Immature natural killer cell (primary cell): Measurements from ENCODE around the gene PPP2R3C. TPM values are rescaled to one million over a fixed set of nuclear protein-coding genes. Genes with fewer than 3 reads are reported as not detected.
"Not testable (repeated sequence)": the region's sequence is repeated elsewhere in the genome, so short reads cannot be mapped to it uniquely, and the experiment has no call there.

ENCODE experiments used
- DNase-seq, 3 donors: peaks; one replicate each; pipeline ENCODE4 v3.0.0; 2022; ENCODE audit warnings: mixed read lengths in 1 of 3
- H3K27ac Mint-ChIP-seq, 6 donors: one replicate each; pipeline ENCODE4 v1.8.0; 2020; ENCODE audit warnings: mixed read lengths in 6 of 6, mild to moderate bottlenecking in 5 of 6, inconsistent platforms in 4 of 6, moderate library complexity in 3 of 6
- H3K27me3 Mint-ChIP-seq, 3 donors: one replicate each; pipeline ENCODE4 v1.8.0; 2020 to 2021; ENCODE audit warnings: low read depth in 3 of 3, mild to moderate bottlenecking in 3 of 3, mixed read lengths in 3 of 3, moderate library complexity in 3 of 3, inconsistent platforms in 1 of 3
- H3K36me3 Mint-ChIP-seq, 3 donors: one replicate each; pipeline ENCODE4 v1.8.0; 2020; ENCODE audit warnings: mixed read lengths in 3 of 3, inconsistent platforms in 2 of 3, mild to moderate bottlenecking in 2 of 3
- H3K4me1 Mint-ChIP-seq, 2 donors: one replicate each; pipeline ENCODE4 v1.8.0; 2020; ENCODE audit warnings: inconsistent platforms in 2 of 2, mild to moderate bottlenecking in 2 of 2, mixed read lengths in 2 of 2, moderate library complexity in 1 of 2
- H3K4me3 Mint-ChIP-seq, 5 donors: one replicate each; pipeline ENCODE4 v1.8.0; 2020; ENCODE audit warnings: mild to moderate bottlenecking in 5 of 5, mixed read lengths in 5 of 5, inconsistent platforms in 3 of 5, moderate library complexity in 3 of 5
- H3K9me3 Mint-ChIP-seq, 6 donors: one replicate each; pipeline ENCODE4 v1.8.0; 2020; ENCODE audit warnings: mild to moderate bottlenecking in 6 of 6, mixed read lengths in 6 of 6, inconsistent platforms in 4 of 6, moderate library complexity in 3 of 6
- polyA plus RNA-seq, 3 donors: library from polyadenylated mRNA; unstranded; fragments of 300-500 nt; fragmentation: Illumina TruSeq; gene quantifications; one replicate each; pipeline ENCODE4 v1.2.3, GENCODE V29; 2021

The PPP2R3C gene
- polyA plus RNA-seq, 3 donors from 2014 or later: 73.4 to 76.5 (median 75.3) TPM

- Mint-ChIP-seq H3K27me3 (peaks cover 3 to 10% (median 4%) of the 10 kb centered on the region in 3 donors), H3K36me3 (peaks cover 15 to 37% (median 17%) of the 10 kb centered on the region in 3 donors), H3K9me3 (no peaks in the 10 kb centered on the region), H3K4me3 (peak overlapping the region in 2 of 5 donors; percentile 30 to 46), H3K27ac (peak overlapping the region; percentile 15 to 87 (median 56)), H3K4me1 (peaks cover 52 to 72% of the 10 kb centered on the region in 2 donors)
- no peak for DNase-seq
Observed at GRCh38 chr14:35117112-35117511, 4.7 kb downstream of the PPP2R3C start.

GRCh38 chr14:35116242-35116641 lies 5.5 kb downstream of the PPP2R3C start:
- peaks cover 47 to 69% of the 10 kb centered on the region in 2 donors for H3K4me1 Mint-ChIP-seq
- DNase-seq: no peak
- no peak overlapping the region for H3K4me3 Mint-ChIP-seq
- peaks cover 0 to 5% (median 5%) of the 10 kb centered on the region in 3 donors for H3K27me3 Mint-ChIP-seq
- peaks cover 23 to 46% (median 23%) of the 10 kb centered on the region in 3 donors for H3K36me3 Mint-ChIP-seq
- H3K27ac Mint-ChIP-seq: peak overlapping the region in 1 of 6 donors; percentile 57
- H3K9me3 Mint-ChIP-seq: no peaks in the 10 kb centered on the region

- no peak for DNase-seq
- Mint-ChIP-seq H3K36me3 (peaks cover 30 to 61% (median 31%) of the 10 kb centered on the region in 3 donors), H3K9me3 (no peaks in the 10 kb centered on the region), H3K4me3 (no peak overlapping the region), H3K27ac (peak overlapping the region in 1 of 6 donors; percentile 15), H3K27me3 (peaks cover 0 to 3% (median 3%) of the 10 kb centered on the region in 3 donors), H3K4me1 (peaks cover 33 to 51% of the 10 kb centered on the region in 2 donors)
Observed at GRCh38 chr14:35114036-35114435, 7.8 kb downstream of the PPP2R3C start.

- H3K36me3 Mint-ChIP-seq: peaks cover 30 to 59% (median 31%) of the 10 kb centered on the region in 3 donors
- no peaks in the 10 kb centered on the region for H3K9me3 Mint-ChIP-seq
- H3K4me1 Mint-ChIP-seq: peaks cover 30 to 45% of the 10 kb centered on the region in 2 donors
- peak overlapping the region in 5 of 6 donors; percentile 1 to 60 (median 21) for H3K27ac Mint-ChIP-seq
- no peak for DNase-seq
- H3K27me3 Mint-ChIP-seq: peaks cover 0 to 4% (median 3%) of the 10 kb centered on the region in 3 donors
- no peak overlapping the region for H3K4me3 Mint-ChIP-seq
Observed at GRCh38 chr14:35113308-35113950, 8.4 kb downstream of the PPP2R3C start.

GRCh38 chr14:35112641-35113040 lies 9.1 kb downstream of the PPP2R3C start:
- Mint-ChIP-seq H3K4me3 (no peak overlapping the region), H3K4me1 (peaks cover 25 to 37% of the 10 kb centered on the region in 2 donors), H3K27ac (peak overlapping the region in 3 of 6 donors; percentile 1 to 40 (median 21)), H3K27me3 (peaks cover 0 to 3% (median 1%) of the 10 kb centered on the region in 3 donors), H3K36me3 (peaks cover 30 to 55% (median 31%) of the 10 kb centered on the region in 3 donors), H3K9me3 (no peaks in the 10 kb centered on the region)
- DNase-seq: no peak

GRCh38 chr14:35107866-35108265 lies 13.9 kb downstream of the PPP2R3C start:
- Mint-ChIP-seq H3K27me3 (peaks cover 0 to 3% (median 3%) of the 10 kb centered on the region in 3 donors), H3K9me3 (no peaks in the 10 kb centered on the region), H3K27ac (no peak overlapping the region), H3K36me3 (peaks cover 23 to 58% (median 30%) of the 10 kb centered on the region in 3 donors), H3K4me3 (no peak overlapping the region), H3K4me1 (peaks cover 3 to 12% of the 10 kb centered on the region in 2 donors)
- DNase-seq: no peak

GRCh38 chr14:35094645-35095044 lies 27.1 kb downstream of the PPP2R3C start:
- H3K4me3 Mint-ChIP-seq, H3K4me1 Mint-ChIP-seq, H3K27ac Mint-ChIP-seq, H3K9me3 Mint-ChIP-seq, H3K27me3 Mint-ChIP-seq, DNase-seq: not testable (repeated sequence)
- peaks cover 14 to 29% (median 17%) of the 10 kb centered on the region in 3 donors for H3K36me3 Mint-ChIP-seq

GRCh38 chr14:35088514-35088913 lies 33.3 kb downstream of the PPP2R3C start:
- no peak overlapping the region for H3K4me3 Mint-ChIP-seq
- H3K27me3 Mint-ChIP-seq: peaks cover 0 to 3% (median 0%) of the 10 kb centered on the region in 3 donors
- H3K27ac Mint-ChIP-seq: peak overlapping the region in 4 of 6 donors; percentile 3 to 75 (median 26)
- H3K4me1 Mint-ChIP-seq: no peaks in the 10 kb centered on the region
- no peaks in the 10 kb centered on the region for H3K9me3 Mint-ChIP-seq
- H3K36me3 Mint-ChIP-seq: peaks cover 13 to 33% (median 30%) of the 10 kb centered on the region in 3 donors
- no peak for DNase-seq

- H3K4me1 Mint-ChIP-seq: no peaks in the 10 kb centered on the region
- no peak for DNase-seq
- H3K27me3 Mint-ChIP-seq: peaks cover 0 to 3% (median 0%) of the 10 kb centered on the region in 3 donors
- H3K9me3 Mint-ChIP-seq: no peaks in the 10 kb centered on the region
- H3K27ac Mint-ChIP-seq: peak overlapping the region in 5 of 6 donors; percentile 15 to 71 (median 24)
- no peak overlapping the region for H3K4me3 Mint-ChIP-seq
- H3K36me3 Mint-ChIP-seq: peaks cover 13 to 35% (median 26%) of the 10 kb centered on the region in 3 donors
Observed at GRCh38 chr14:35085441-35085840, 36.3 kb downstream of the PPP2R3C start.

GRCh38 chr14:35083530-35084150 lies 38.1 kb downstream of the PPP2R3C start:
- DNase-seq: no peak
- Mint-ChIP-seq H3K4me3 (no peak overlapping the region), H3K27ac (peak overlapping the region in 1 of 6 donors; percentile 26), H3K36me3 (peaks cover 18 to 34% (median 26%) of the 10 kb centered on the region in 3 donors), H3K4me1 (no peaks in the 10 kb centered on the region), H3K27me3 (peaks cover 0 to 3% (median 0%) of the 10 kb centered on the region in 3 donors), H3K9me3 (no peaks in the 10 kb centered on the region)

- Mint-ChIP-seq H3K27me3 (no peaks in the 10 kb centered on the region), H3K36me3 (peaks cover 4 to 17% (median 5%) of the 10 kb centered on the region in 3 donors), H3K4me1 (no peaks in the 10 kb centered on the region), H3K27ac (no peak overlapping the region), H3K9me3 (no peaks in the 10 kb centered on the region), H3K4me3 (no peak overlapping the region)
- DNase-seq: no peak
Observed at GRCh38 chr14:35079742-35080141, 42.0 kb downstream of the PPP2R3C start.

- no peak for DNase-seq
- H3K27me3 Mint-ChIP-seq: no peaks in the 10 kb centered on the region
- H3K27ac Mint-ChIP-seq: peak overlapping the region in 1 of 6 donors; percentile 50
- H3K4me3 Mint-ChIP-seq: no peak overlapping the region
- no peaks in the 10 kb centered on the region for H3K4me1 Mint-ChIP-seq
- H3K36me3 Mint-ChIP-seq: peaks cover 0 to 17% (median 7%) of the 10 kb centered on the region in 3 donors
- H3K9me3 Mint-ChIP-seq: no peaks in the 10 kb centered on the region
Observed at GRCh38 chr14:35078082-35078481, 43.7 kb downstream of the PPP2R3C start.

- Mint-ChIP-seq H3K9me3 (no peaks in the 10 kb centered on the region), H3K4me3 (no peak overlapping the region), H3K27me3 (no peaks in the 10 kb centered on the region), H3K4me1 (no peaks in the 10 kb centered on the region), H3K27ac (no peak overlapping the region), H3K36me3 (peaks cover 6 to 20% (median 6%) of the 10 kb centered on the region in 3 donors)
- DNase-seq: no peak
Observed at GRCh38 chr14:35073486-35073885, 48.3 kb downstream of the PPP2R3C start.

- Mint-ChIP-seq H3K36me3 (peaks cover 6 to 20% (median 15%) of the 10 kb centered on the region in 3 donors), H3K27ac (no peak overlapping the region), H3K4me1 (no peaks in the 10 kb centered on the region), H3K27me3 (no peaks in the 10 kb centered on the region), H3K9me3 (no peaks in the 10 kb centered on the region), H3K4me3 (no peak overlapping the region)
- DNase-seq: no peak
Observed at GRCh38 chr14:35072226-35072625, 49.6 kb downstream of the PPP2R3C start.
